Vagina (tissue), 2 donors: ENCODE results near the gene SLC25A46.

Source experiments
- POLR2A ChIP-seq, 2 donors: fragments of 450-650 bp; IDR thresholded peaks; one replicate each; pipeline ENCODE4 v1.6.1; 2017; ENCODE audit warnings: antibody characterized with exemption in 2 of 2, mild to moderate bottlenecking in 2 of 2, moderate library complexity in 2 of 2
- TF ChIP-seq, protein P1 (sequence below), 3 experiments: fragments of 450-650 bp in 2 of 3; fragments of 200-600 bp in 1 of 3; sonication (generic) in 1 of 3; IDR thresholded peaks; one replicate each; pipeline ENCODE4 v1.5.1; 2017 to 2019; ENCODE audit warnings: antibody characterized with exemption in 3 of 3, mild to moderate bottlenecking in 2 of 3, moderate library complexity in 2 of 3

DNA sequence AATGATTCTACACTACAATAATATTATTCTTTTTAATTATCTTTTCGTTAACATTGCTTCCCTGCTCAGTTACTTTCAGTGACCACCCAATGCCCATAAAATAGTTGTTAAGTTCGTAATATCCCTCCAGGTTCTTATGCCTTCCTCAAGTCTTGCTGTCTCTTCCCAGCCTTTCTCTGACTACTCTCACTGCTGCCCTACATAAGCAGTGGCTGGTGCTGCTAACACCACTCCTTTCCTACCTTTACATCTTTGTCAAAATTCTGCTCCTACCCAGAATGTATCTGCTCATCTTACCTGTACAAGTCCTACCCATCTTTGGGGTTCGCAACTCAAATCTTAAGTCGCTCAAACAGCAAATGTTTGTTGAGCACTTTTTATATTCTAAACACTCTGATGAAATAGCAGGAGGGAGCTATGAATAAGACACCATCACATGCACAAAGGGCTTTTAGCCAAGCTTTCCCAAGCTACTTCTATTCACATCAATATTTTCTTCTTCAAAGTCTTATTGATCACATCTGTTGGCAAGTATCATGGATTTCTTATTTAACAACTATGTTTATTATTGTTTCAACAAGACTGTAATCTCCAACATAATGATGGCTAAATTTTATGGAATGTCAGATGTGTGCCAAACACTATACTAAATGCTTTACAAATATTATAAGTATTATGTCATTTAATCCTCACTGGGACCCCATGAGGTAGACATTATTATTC, 29.5 kb downstream of the SLC25A46 start:
- TF ChIP-seq, protein P1, sequence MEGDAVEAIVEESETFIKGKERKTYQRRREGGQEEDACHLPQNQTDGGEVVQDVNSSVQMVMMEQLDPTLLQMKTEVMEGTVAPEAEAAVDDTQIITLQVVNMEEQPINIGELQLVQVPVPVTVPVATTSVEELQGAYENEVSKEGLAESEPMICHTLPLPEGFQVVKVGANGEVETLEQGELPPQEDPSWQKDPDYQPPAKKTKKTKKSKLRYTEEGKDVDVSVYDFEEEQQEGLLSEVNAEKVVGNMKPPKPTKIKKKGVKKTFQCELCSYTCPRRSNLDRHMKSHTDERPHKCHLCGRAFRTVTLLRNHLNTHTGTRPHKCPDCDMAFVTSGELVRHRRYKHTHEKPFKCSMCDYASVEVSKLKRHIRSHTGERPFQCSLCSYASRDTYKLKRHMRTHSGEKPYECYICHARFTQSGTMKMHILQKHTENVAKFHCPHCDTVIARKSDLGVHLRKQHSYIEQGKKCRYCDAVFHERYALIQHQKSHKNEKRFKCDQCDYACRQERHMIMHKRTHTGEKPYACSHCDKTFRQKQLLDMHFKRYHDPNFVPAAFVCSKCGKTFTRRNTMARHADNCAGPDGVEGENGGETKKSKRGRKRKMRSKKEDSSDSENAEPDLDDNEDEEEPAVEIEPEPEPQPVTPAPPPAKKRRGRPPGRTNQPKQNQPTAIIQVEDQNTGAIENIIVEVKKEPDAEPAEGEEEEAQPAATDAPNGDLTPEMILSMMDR (IDR thresholded peaks at IDR 0.05): no peak
- no peak for TF ChIP-seq POLR2A (IDR thresholded peaks at IDR 0.05)
